Activated CD8-positive, alpha-beta memory T cell treated with anti-CD3 and anti-CD28 coated beads, Interleukin-2, amount 10 ng/mL, durations not matched to agents 7 days and 5 days (primary cell): ENCODE results near the gene TKTL1. TPM values are rescaled to one million over a fixed set of nuclear protein-coding genes. Genes with fewer than 3 reads are reported as not detected.
"Not testable (repeated sequence)": the region's sequence is repeated elsewhere in the genome, so short reads cannot be mapped to it uniquely, and the experiment has no call there.

ENCODE experiments used
- ATAC-seq: fragments of 150-1000 bp; cut with Tn5 transposase; one replicate; pipeline ENCODE4 v1.10.0; 2021; ENCODE audit warnings: moderate library complexity
- CTCF ChIA-PET: fragments of 350-600 bp; sonication (Branson Sonifier 250); formaldehyde crosslinking; loops from one replicate; lab custom pipeline; 2021; ENCODE audit warnings: antibody characterized with exemption; lab: Charles Lee
- DNase-seq: peaks from one replicate; pipeline ENCODE4 v3.0.0-alpha.2; 2020
- H3K27ac Mint-ChIP-seq: one replicate; pipeline ENCODE4 v1.8.0; 2021; ENCODE audit warnings: mild to moderate bottlenecking, mixed read lengths
- H3K27me3 Mint-ChIP-seq: one replicate; pipeline ENCODE4 v1.8.0; 2021; ENCODE audit warnings: mixed read lengths
- H3K36me3 Mint-ChIP-seq: one replicate; pipeline ENCODE4 v1.8.0; 2021; ENCODE audit warnings: mild to moderate bottlenecking, mixed read lengths
- H3K4me1 Mint-ChIP-seq: one replicate; pipeline ENCODE4 v1.8.0; 2021; ENCODE audit warnings: mixed read lengths
- H3K4me3 Mint-ChIP-seq: one replicate; pipeline ENCODE4 v1.8.0; 2021; ENCODE audit warnings: mild to moderate bottlenecking, moderate library complexity, mixed read lengths
- H3K9me3 Mint-ChIP-seq: one replicate; pipeline ENCODE4 v1.8.0; 2022; ENCODE audit warnings: low read depth, mixed read lengths
- total RNA-seq, 2 experiments: library from RNA; stranded (reverse); gene quantifications; one replicate each; pipeline ENCODE4 v1.2.3, GENCODE V29; 2021

Gene TKTL1
- total RNA-seq, 2 experiments from 2014 or later: 0.75 to 1.1 TPM

GRCh38 chrX:154334496-154334895, 38.9 kb downstream of the TKTL1 start:
- DNase-seq: no peak
- ATAC-seq: no peak
- CTCF ChIA-PET: no interaction called here
- Mint-ChIP-seq H3K36me3 (no peaks in the 10 kb centered on the region), H3K4me1 (peaks cover 18% of the 10 kb centered on the region), H3K4me3 (no peak overlapping the region), H3K27ac (peak overlapping the region; percentile 32), H3K27me3 (no peaks in the 10 kb centered on the region), H3K9me3 (no peaks in the 10 kb centered on the region)

GRCh38 chrX:154341399-154342298, 46.1 kb downstream of the TKTL1 start:
- CTCF ChIA-PET, H3K36me3 Mint-ChIP-seq, DNase-seq, H3K4me1 Mint-ChIP-seq, H3K4me3 Mint-ChIP-seq, H3K9me3 Mint-ChIP-seq, H3K27ac Mint-ChIP-seq, H3K27me3 Mint-ChIP-seq: not testable (repeated sequence)
- ATAC-seq: peak; percentile 78

- H3K4me1 Mint-ChIP-seq, H3K36me3 Mint-ChIP-seq, CTCF ChIA-PET, H3K27me3 Mint-ChIP-seq, DNase-seq, H3K27ac Mint-ChIP-seq, H3K9me3 Mint-ChIP-seq, H3K4me3 Mint-ChIP-seq: not testable (repeated sequence)
- peak; percentile 1 for ATAC-seq
These were observed 47.5 kb downstream of the TKTL1 start for GRCh38 chrX:154343063-154343462.

- H3K36me3 Mint-ChIP-seq, DNase-seq, H3K9me3 Mint-ChIP-seq, H3K27me3 Mint-ChIP-seq, H3K4me3 Mint-ChIP-seq, H3K27ac Mint-ChIP-seq, CTCF ChIA-PET: not testable (repeated sequence)
- peak; percentile 29 for ATAC-seq
- H3K4me1 Mint-ChIP-seq: peaks cover 12% of the 10 kb centered on the region
These were observed 48.0 kb downstream of the TKTL1 start for GRCh38 chrX:154343620-154344019.

- no peaks in the 10 kb centered on the region for H3K9me3 Mint-ChIP-seq
- H3K36me3 Mint-ChIP-seq: peaks cover 7% of the 10 kb centered on the region
- H3K4me3 Mint-ChIP-seq: no peak overlapping the region
These were observed 52.5 kb downstream of the TKTL1 start for GRCh38 chrX:154348114-154348531.

GRCh38 chrX:154348646-154349358, 53.2 kb downstream of the TKTL1 start:
- ATAC-seq: no peak
- CTCF ChIA-PET: no interaction called here
- H3K4me3 Mint-ChIP-seq: no peak overlapping the region
- H3K9me3 Mint-ChIP-seq: no peaks in the 10 kb centered on the region
- H3K27me3 Mint-ChIP-seq: no peaks in the 10 kb centered on the region
- no peak for DNase-seq
- peaks cover 58% of the 10 kb centered on the region for H3K4me1 Mint-ChIP-seq
- peaks cover 7% of the 10 kb centered on the region for H3K36me3 Mint-ChIP-seq
- peak overlapping the region; percentile 76 for H3K27ac Mint-ChIP-seq

More at GRCh38 chrX:154348114-154348531, 52.5 kb downstream of the TKTL1 start:
- DNase-seq: no peak
- ATAC-seq: no peak
- CTCF ChIA-PET: interaction anchor here (1.3 kb wide), 1 partner anchor 25 kb away, joined by 4 read pairs; no protein-coding TSS in a partner anchor
- peaks cover 51% of the 10 kb centered on the region for H3K4me1 Mint-ChIP-seq
- H3K27ac Mint-ChIP-seq: peak overlapping the region; percentile 76
- no peaks in the 10 kb centered on the region for H3K27me3 Mint-ChIP-seq

- DNase-seq: no peak
- CTCF ChIA-PET: interaction anchor here (1.7 kb wide), 1 partner anchor 17 kb away, joined by 5 read pairs; no protein-coding TSS in a partner anchor
- Mint-ChIP-seq H3K4me3 (no peak overlapping the region), H3K4me1 (peaks cover 64% of the 10 kb centered on the region), H3K36me3 (peaks cover 7% of the 10 kb centered on the region), H3K9me3 (no peaks in the 10 kb centered on the region), H3K27ac (peak overlapping the region; percentile 52), H3K27me3 (no peaks in the 10 kb centered on the region)
- ATAC-seq: no peak
These were observed 53.9 kb downstream of the TKTL1 start for GRCh38 chrX:154349359-154349935.

GRCh38 chrX:154349979-154350378, 54.4 kb downstream of the TKTL1 start:
- peak overlapping the region; percentile 43 for H3K27ac Mint-ChIP-seq
- CTCF ChIA-PET: interaction anchor here (1.7 kb wide), 1 partner anchor 16 kb away, joined by 5 read pairs; no protein-coding TSS in a partner anchor
- DNase-seq (no peak), ATAC-seq (no peak)
- no peaks in the 10 kb centered on the region for H3K9me3 Mint-ChIP-seq
- no peaks in the 10 kb centered on the region for H3K27me3 Mint-ChIP-seq
- H3K4me3 Mint-ChIP-seq: no peak overlapping the region
- peaks cover 8% of the 10 kb centered on the region for H3K36me3 Mint-ChIP-seq
- peaks cover 65% of the 10 kb centered on the region for H3K4me1 Mint-ChIP-seq

- H3K4me3 Mint-ChIP-seq: no peak overlapping the region
- H3K36me3 Mint-ChIP-seq: peaks cover 8% of the 10 kb centered on the region
- H3K27me3 Mint-ChIP-seq: no peaks in the 10 kb centered on the region
- no peak for ATAC-seq
- CTCF ChIA-PET: interaction anchor here (1.7 kb wide), 1 partner anchor 16 kb away, joined by 5 read pairs; no protein-coding TSS in a partner anchor
- DNase-seq: no peak
- H3K9me3 Mint-ChIP-seq: no peaks in the 10 kb centered on the region
- H3K27ac Mint-ChIP-seq: peak overlapping the region; percentile 82
- H3K4me1 Mint-ChIP-seq: peaks cover 68% of the 10 kb centered on the region
These were observed 55.0 kb downstream of the TKTL1 start for GRCh38 chrX:154350429-154351182.

GRCh38 chrX:154351183-154352011, 55.8 kb downstream of the TKTL1 start:
- Mint-ChIP-seq H3K4me3 (no peak overlapping the region), H3K27ac (peak overlapping the region; percentile 82), H3K4me1 (peaks cover 74% of the 10 kb centered on the region), H3K36me3 (peaks cover 10% of the 10 kb centered on the region), H3K9me3 (no peaks in the 10 kb centered on the region), H3K27me3 (no peaks in the 10 kb centered on the region)
- ATAC-seq (no peak), DNase-seq (no peak)
- CTCF ChIA-PET: interaction anchor here (1.7 kb wide), 1 partner anchor 15 kb away, joined by 5 read pairs; no protein-coding TSS in a partner anchor

- DNase-seq (no peak), ATAC-seq (no peak)
- Mint-ChIP-seq H3K4me1 (peaks cover 75% of the 10 kb centered on the region), H3K9me3 (no peaks in the 10 kb centered on the region), H3K27ac (peak overlapping the region; percentile 82), H3K27me3 (no peaks in the 10 kb centered on the region), H3K4me3 (no peak overlapping the region), H3K36me3 (peaks cover 12% of the 10 kb centered on the region)
- CTCF ChIA-PET: no interaction called here
These were observed 56.4 kb downstream of the TKTL1 start for GRCh38 chrX:154352012-154352401.

- H3K36me3 Mint-ChIP-seq: peaks cover 14% of the 10 kb centered on the region
These were observed 56.9 kb downstream of the TKTL1 start for GRCh38 chrX:154352466-154352865.

More at GRCh38 chrX:154352466-154352865, 56.9 kb downstream of the TKTL1 start:
- CTCF ChIA-PET: no interaction called here
- H3K27me3 Mint-ChIP-seq: no peaks in the 10 kb centered on the region
- no peak overlapping the region for H3K4me3 Mint-ChIP-seq
- peaks cover 73% of the 10 kb centered on the region for H3K4me1 Mint-ChIP-seq
- peak overlapping the region; percentile 82 for H3K27ac Mint-ChIP-seq
- no peak for ATAC-seq
- DNase-seq: no peak
- H3K9me3 Mint-ChIP-seq: no peaks in the 10 kb centered on the region
